Measurements from ENCODE around the gene KCNK5. TPM values are rescaled to one million over a fixed set of nuclear protein-coding genes. Genes with fewer than 3 reads are reported as not detected.

The KCNK5 gene
- not detected in 2 replicates for polyA plus RNA-seq
- polyA minus RNA-seq, result not detected in 2 replicates

GRCh38 chr6:39228992-39229767 lies at the start of gene KCNK5:
KCNK5 (minus strand) TSS chr6:39229475; CDS start chr6:39229111, 364 bp downstream.
- H3K9me3 ChIP-seq (ENCODE audit: low read length), result no peaks in the 10 kb centered on the region
- no peaks in the 10 kb centered on the region for H3K9me2 ChIP-seq (ENCODE audit: insufficient read depth, low read length)
- H3K4me3 ChIP-seq (ENCODE audit: low read length), result peak within 1 kb of the TSS; percentile 67
- no peak within 1 kb of the TSS for H3K27ac ChIP-seq (ENCODE audit: low read length)
- TF ChIP-seq MXI1 (conservative IDR thresholded peaks at IDR 0.05; ENCODE audit: poor library complexity, severe bottlenecking), result peak; percentile 83
- peak; percentile 26 for TF ChIP-seq RAD21 (conservative IDR thresholded peaks at IDR 0.05)
- TF ChIP-seq CTCF (IDR thresholded peaks at IDR 0.05; ENCODE audit: poor library complexity, severe bottlenecking), result peak; percentile 69
- no peak for TF ChIP-seq EP300 (conservative IDR thresholded peaks at IDR 0.05; ENCODE audit: poor library complexity, severe bottlenecking)
- no peak within 1 kb of the TSS for H3K9ac ChIP-seq (ENCODE audit: low read length)
- no peaks in the 10 kb centered on the region for H3K79me2 ChIP-seq (replicated peaks; ENCODE audit: insufficient read depth, low read length)
- no peak within 1 kb of the TSS for H3K4me2 ChIP-seq (ENCODE audit: low read length)
- H3F3A ChIP-seq (ENCODE audit: insufficient read depth, low read length, poor library complexity, severe bottlenecking), result no peaks in the 10 kb centered on the region
- no peak within 1 kb of the TSS for H2AFZ ChIP-seq (ENCODE audit: low read depth, low read length)
- peaks cover 17% of the 10 kb centered on the region for H3K27me3 ChIP-seq (ENCODE audit: insufficient read depth, low read depth, low read length)
- H3K36me3 ChIP-seq (ENCODE audit: insufficient read depth, low read length), result no peaks in the 10 kb centered on the region
- no peaks in the 10 kb centered on the region for H4K20me1 ChIP-seq (ENCODE audit: insufficient read depth)

GRCh38 chr6:39276379-39276995 lies 47.2 kb upstream of the KCNK5 start:
- Histone ChIP-seq H3K9ac (ENCODE audit: low read length) (no peak overlapping the region), H3K9me2 (ENCODE audit: insufficient read depth, low read length) (no peaks in the 10 kb centered on the region), H3K36me3 (ENCODE audit: insufficient read depth, low read length) (no peaks in the 10 kb centered on the region), H2AFZ (ENCODE audit: low read depth, low read length) (no peak overlapping the region), H3K79me2 (replicated peaks; ENCODE audit: insufficient read depth, low read length) (no peaks in the 10 kb centered on the region), H3K27ac (ENCODE audit: low read length) (no peak overlapping the region), H3K4me3 (ENCODE audit: low read length) (no peak overlapping the region), H3K27me3 (ENCODE audit: insufficient read depth, low read depth, low read length) (no peaks in the 10 kb centered on the region), H3F3A (ENCODE audit: insufficient read depth, low read length, poor library complexity, severe bottlenecking) (no peaks in the 10 kb centered on the region), H3K9me3 (ENCODE audit: low read length) (no peaks in the 10 kb centered on the region), H3K4me2 (ENCODE audit: low read length) (no peak overlapping the region), H4K20me1 (ENCODE audit: insufficient read depth) (no peaks in the 10 kb centered on the region)
- no peak for TF ChIP-seq CTCF (IDR thresholded peaks at IDR 0.05; ENCODE audit: poor library complexity, severe bottlenecking)
- TF ChIP-seq TAF1 (IDR thresholded peaks at IDR 0.05; ENCODE audit: low read depth), result no peak
- TF ChIP-seq EZH2 (IDR thresholded peaks at IDR 0.05; ENCODE audit: borderline replicate concordance, insufficient read depth, low read length, poor library complexity, severe bottlenecking), result no peak
- TF ChIP-seq RAD21 (conservative IDR thresholded peaks at IDR 0.05), result no peak
- no peak for TF ChIP-seq MXI1 (conservative IDR thresholded peaks at IDR 0.05; ENCODE audit: poor library complexity, severe bottlenecking)
- no peak for TF ChIP-seq SMC3 (conservative IDR thresholded peaks at IDR 0.05; ENCODE audit: poor library complexity)
- no peak for TF ChIP-seq REST (IDR thresholded peaks at IDR 0.05; ENCODE audit: borderline replicate concordance)
- TF ChIP-seq EP300 (conservative IDR thresholded peaks at IDR 0.05; ENCODE audit: poor library complexity, severe bottlenecking), result no peak
- TF ChIP-seq POLR2AphosphoS5 (IDR thresholded peaks at IDR 0.05), result no peak

Data from neural cell (in vitro differentiated cells).